Right lobe of liver (tissue), 6 donors: ENCODE data around the gene SCML1. TPM values are rescaled to one million over a fixed set of nuclear protein-coding genes. Genes with fewer than 3 reads are reported as not detected.
A peak's percentile ranks its signal among the peaks of the same experiment; 100 is the strongest.

Experiments used
- ATAC-seq, 4 donors: fragments of 200-7000 bp; cut with Tn5 transposase; one replicate each; pipeline ENCODE4 v1.9.1; 2020; ENCODE audit warnings: mild to moderate bottlenecking in 4 of 4, moderate library complexity in 4 of 4
- DNase-seq, 3 donors: peaks; one replicate each; pipeline ENCODE4 v3.0.0-alpha.2; 2020
- H3K27ac ChIP-seq, 3 donors: fragments of 200-600 bp; one replicate each; pipeline ENCODE4 v1.8.0; 2022
- H3K27me3 ChIP-seq, 2 donors: fragments of 200-600 bp; one replicate each; pipeline ENCODE4 v1.8.0; 2022
- H3K36me3 ChIP-seq, 4 donors: fragments of 200-600 bp; sonication (generic) in 1 of 4; one replicate each; pipeline versions ENCODE4 v1.5.1 to v1.8.0; 2017 to 2022; ENCODE audit warnings: control low read depth in 1 of 4
- H3K4me1 ChIP-seq, 4 donors: fragments of 200-600 bp; sonication (generic) in 1 of 4; one replicate each; pipeline versions ENCODE4 v1.5.1 to v1.8.0; 2017 to 2022; ENCODE audit warnings: control low read depth in 1 of 4
- H3K4me3 ChIP-seq, 3 donors: fragments of 200-600 bp; one replicate each; pipeline ENCODE4 v1.8.0; 2022
- H3K9me3 ChIP-seq, 4 donors: fragments of 200-600 bp; sonication (generic) in 1 of 4; one replicate each; pipeline versions ENCODE4 v1.5.1 to v1.8.0; 2017 to 2022; ENCODE audit warnings: control low read depth in 1 of 4
- CTCF ChIP-seq, 4 donors: fragments of 200-600 bp in 3 of 4; fragments of 450-650 bp in 1 of 4; IDR thresholded peaks; one replicate each; pipeline versions ENCODE4 v1.5.1 to v1.8.0; 2016 to 2022; ENCODE audit warnings: antibody characterized with exemption in 4 of 4, mild to moderate bottlenecking in 2 of 4
- POLR2A ChIP-seq: fragments of 450-650 bp; IDR thresholded peaks from one replicate; pipeline ENCODE4 v1.6.1; 2017; ENCODE audit warnings: antibody characterized with exemption, mild to moderate bottlenecking
- WGBS: methylation state at CpG from one replicate; pipeline ENCODE4 v1.1.6; 2018; ENCODE audit warnings: low coverage, low lambda C conversion rate; ENCODE audit not compliant: insufficient coverage; ENCODE audit errors: missing lambda C conversion rate; 5-methylcytosine and 5-hydroxymethylcytosine counted together
- intact Hi-C, 2 donors: fragments of 100-400 bp; cut with DNase I; formaldehyde crosslinking; loops; one replicate each; pipeline versions ENCODE4 v1.11.2 to v1.14.1; 2022
- total RNA-seq, 6 experiments: library from RNA; depleted of rRNA in 2 of 6; stranded (reverse); fragments of >200 nt in 2 of 6; fragmentation: NEBNext Ultra II Directional in 3 of 6; extraction: Animal tissue kit (Norgen Biotek cat#: 25700) in 3 of 6; gene quantifications; one replicate each; pipeline versions ENCODE4 v1.1.0 to v1.2.4, GENCODE V29; 2016 to 2023
- donor health status: DM: no; HTN: yes; CAD: no.
- donor health status: DM: no; HTN: no; CAD: no.
- donor health status: DM: no; HTN: no; CAD: no.
- donor health status: DM: no; HTN: yes; CAD: no.
- donor health status: DM: no; HTN: yes; CAD: no.

SCML1 gene
- total RNA-seq, 6 experiments from 2014 or later: 7.0 to 15.2 (median 13.8) TPM

GRCh38 chrX:17707731-17708130 lies 29.6 kb upstream of the SCML1 start:
- intact Hi-C loops: no loop called here
- Histone ChIP-seq H3K27me3 (no peaks in the 10 kb centered on the region), H3K36me3 (no peaks in the 10 kb centered on the region)

GRCh38 chrX:17710871-17711301 lies 26.4 kb upstream of the SCML1 start:
- Histone ChIP-seq H3K4me1 (no peaks in the 10 kb centered on the region), H3K36me3 (no peaks in the 10 kb centered on the region), H3K9me3 (no peaks in the 10 kb centered on the region), H3K27me3 (no peaks in the 10 kb centered on the region), H3K27ac (no peak overlapping the region), H3K4me3 (no peak overlapping the region)
- intact Hi-C loops: no loop called here
- ATAC-seq (peak in 1 of 4 donors; percentile 22), DNase-seq (no peak)
- TF ChIP-seq CTCF (IDR thresholded peaks at IDR 0.05) (no peak), POLR2A (no peak)
- 40% methylated on average over 1 of the region's 1 CpG for WGBS

More at GRCh38 chrX:17707731-17708130, 29.6 kb upstream of the SCML1 start:
- WGBS: 58% methylated on average over 3 of the region's 3 CpGs
- H3K9me3 ChIP-seq: no peaks in the 10 kb centered on the region
- DNase-seq: no peak
- H3K27ac ChIP-seq: no peak overlapping the region
- H3K4me3 ChIP-seq: no peak overlapping the region
- TF ChIP-seq POLR2A: no peak
- TF ChIP-seq CTCF (IDR thresholded peaks at IDR 0.05): no peak
- no peaks in the 10 kb centered on the region for H3K4me1 ChIP-seq
- no peak for ATAC-seq

GRCh38 chrX:17713288-17713687 lies 24.0 kb upstream of the SCML1 start:
- no peaks in the 10 kb centered on the region for H3K4me1 ChIP-seq
- DNase-seq: no peak
- no peak for ATAC-seq
- H3K27me3 ChIP-seq: no peaks in the 10 kb centered on the region
- WGBS: 27% methylated on average over 2 of the region's 2 CpGs
- no peaks in the 10 kb centered on the region for H3K36me3 ChIP-seq
- TF ChIP-seq POLR2A (no peak), CTCF (IDR thresholded peaks at IDR 0.05) (no peak)
- no peaks in the 10 kb centered on the region for H3K9me3 ChIP-seq
- H3K27ac ChIP-seq: no peak overlapping the region
- H3K4me3 ChIP-seq: no peak overlapping the region
- intact Hi-C loops: no loop called here

GRCh38 chrX:17718649-17719165 lies 18.6 kb upstream of the SCML1 start:
- no peaks in the 10 kb centered on the region for H3K36me3 ChIP-seq
- DNase-seq (no peak), ATAC-seq (no peak)
- H3K4me1 ChIP-seq: no peaks in the 10 kb centered on the region
- no peak for TF ChIP-seq CTCF (IDR thresholded peaks at IDR 0.05)
- no peak for TF ChIP-seq POLR2A
- H3K4me3 ChIP-seq: no peak overlapping the region
- H3K9me3 ChIP-seq: no peaks in the 10 kb centered on the region
- no peak overlapping the region for H3K27ac ChIP-seq
- H3K27me3 ChIP-seq: no peaks in the 10 kb centered on the region
- intact Hi-C loops: no loop called here

GRCh38 chrX:17719711-17720110 lies 17.6 kb upstream of the SCML1 start:
- Histone ChIP-seq H3K4me1 (no peaks in the 10 kb centered on the region), H3K9me3 (no peaks in the 10 kb centered on the region), H3K36me3 (no peaks in the 10 kb centered on the region), H3K27me3 (no peaks in the 10 kb centered on the region), H3K4me3 (no peak overlapping the region), H3K27ac (no peak overlapping the region)
- intact Hi-C loops: no loop called here
- DNase-seq: no peak
- 59% methylated on average over 6 of the region's 6 CpGs for WGBS
- no peak for ATAC-seq
- no peak for TF ChIP-seq POLR2A
- no peak for TF ChIP-seq CTCF (IDR thresholded peaks at IDR 0.05)
